ENCODE results near the gene CCDC92.

CCDC92 gene

DNA sequence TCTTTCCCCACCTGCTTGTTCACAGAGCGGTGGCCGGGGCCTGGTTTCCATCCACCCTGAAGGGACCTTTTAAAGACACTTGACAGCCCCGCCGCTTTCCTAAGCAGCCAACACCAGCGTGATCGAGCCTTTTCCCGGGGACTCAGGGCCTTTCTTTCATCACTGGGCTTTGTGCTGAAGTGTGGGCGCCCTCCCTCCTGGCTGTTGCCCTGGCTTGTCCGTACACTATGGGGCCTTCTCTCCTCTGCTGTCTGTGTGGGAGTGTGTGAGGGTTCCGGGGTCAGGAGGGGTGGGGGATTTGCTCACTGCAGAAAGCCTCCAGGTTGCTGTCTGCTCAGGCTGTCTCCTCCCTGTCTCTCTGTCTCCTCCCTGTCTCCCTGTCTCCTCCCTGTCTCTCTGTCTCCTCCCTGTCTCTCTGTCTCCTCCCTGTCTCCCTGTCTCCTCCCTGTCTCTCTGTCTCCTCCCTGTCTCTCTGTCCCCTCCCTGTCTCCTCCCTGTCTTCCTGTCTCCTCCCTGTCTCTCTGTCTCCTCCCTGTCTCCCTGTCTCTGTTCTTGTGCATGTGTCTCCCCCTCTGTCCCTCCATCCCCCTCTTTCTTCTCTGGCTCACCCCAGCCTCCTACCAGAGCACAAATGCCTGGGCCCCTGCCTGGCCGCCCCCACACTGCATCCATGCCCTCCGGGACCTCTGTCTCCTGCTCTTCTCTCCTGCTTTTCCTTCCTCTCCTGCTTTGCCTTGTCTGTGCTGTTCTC is 64.7 kb downstream of the CCDC92 start:
- no peak for FAIRE-seq

- FAIRE-seq, result no peak
These were observed 65.8 kb downstream of the CCDC92 start for GRCh38 chr12:123906711-123907420.

- FAIRE-seq, result peak; percentile 85
These were observed 67.2 kb downstream of the CCDC92 start for GRCh38 chr12:123905319-123905925.

DNA sequence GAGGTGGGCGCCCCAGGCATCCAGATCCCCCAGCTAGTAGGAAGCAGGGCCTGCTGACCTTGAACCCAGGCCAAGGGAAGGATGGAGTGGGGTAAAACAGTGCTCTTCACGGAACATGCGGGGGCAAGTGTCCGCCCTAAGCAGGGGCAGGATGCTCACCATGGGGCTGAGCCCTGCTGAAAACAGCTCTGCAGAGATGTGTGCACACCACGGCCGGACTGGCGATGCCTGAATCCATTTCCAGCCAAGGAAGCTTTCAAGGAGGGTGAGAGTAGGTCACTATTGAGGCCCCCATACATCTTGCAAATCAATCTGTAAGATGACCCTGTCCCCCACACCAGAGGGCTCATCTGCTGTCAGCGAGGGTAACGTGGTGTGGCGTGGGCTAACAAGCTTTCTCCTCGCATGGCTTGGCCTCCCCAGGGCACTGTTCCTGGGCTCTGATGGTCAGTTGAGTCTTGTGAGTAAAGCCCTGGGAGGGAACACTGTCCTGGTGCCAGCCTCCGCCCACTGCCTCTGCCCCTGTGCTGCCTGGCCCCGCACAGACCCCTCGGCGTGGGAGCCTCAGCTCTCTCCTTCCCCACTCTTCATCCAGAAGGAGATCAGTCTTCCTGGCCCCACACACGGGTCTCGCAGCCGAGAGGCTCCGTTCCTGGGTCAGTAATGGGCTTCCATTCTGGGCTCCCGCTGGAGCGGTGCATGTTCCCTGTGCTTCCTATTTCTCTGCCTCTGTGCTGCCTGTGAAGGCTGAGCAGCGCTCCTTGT is 69.1 kb downstream of the CCDC92 start:
- no peak for FAIRE-seq

DNA sequence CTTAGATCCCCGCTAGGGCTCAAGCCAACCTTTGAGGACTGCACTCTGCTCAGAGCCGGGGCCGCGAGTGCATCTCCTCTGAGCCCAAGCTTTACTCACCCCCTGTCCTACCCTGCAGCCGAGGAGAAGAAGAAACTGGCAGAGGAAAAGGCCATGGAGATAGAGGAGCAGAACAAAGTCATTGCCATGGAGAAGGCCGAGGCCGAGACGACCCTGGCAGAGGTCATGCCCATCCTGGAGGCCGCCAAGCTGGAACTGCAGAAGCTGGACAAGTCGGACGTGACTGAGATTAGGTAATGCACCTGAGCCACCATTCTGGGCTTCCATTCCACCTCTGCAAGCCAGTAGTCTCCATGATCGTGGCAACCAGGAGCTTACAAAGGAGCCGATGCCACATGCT is 69.8 kb downstream of the CCDC92 start:
- no peak for FAIRE-seq

GRCh38 chr12:123900871-123901376 is 71.7 kb downstream of the CCDC92 start:
- no peak for FAIRE-seq

DNA sequence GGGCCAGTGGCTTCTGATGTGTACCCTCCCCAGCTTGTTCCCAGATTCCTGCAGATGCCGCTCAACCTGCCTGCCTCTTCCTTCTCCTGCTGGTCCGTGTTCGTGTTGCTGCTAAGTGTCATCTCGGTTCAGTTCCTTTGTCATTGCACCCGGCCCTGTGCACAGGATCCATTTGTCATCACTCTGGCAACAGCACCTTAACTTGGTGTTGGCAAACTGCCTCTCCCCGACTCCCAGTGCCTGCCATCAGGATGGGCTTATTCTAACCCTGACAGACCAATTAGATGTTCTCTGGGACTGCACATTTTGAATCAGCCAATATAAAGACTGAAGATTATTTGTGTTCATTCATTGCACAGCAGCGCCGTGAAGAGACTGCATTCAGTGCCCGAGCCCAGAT is 73.3 kb downstream of the CCDC92 start:
- FAIRE-seq, result no peak

- FAIRE-seq, result no peak
These were observed 74.0 kb downstream of the CCDC92 start for GRCh38 chr12:123898673-123899072.

DNA sequence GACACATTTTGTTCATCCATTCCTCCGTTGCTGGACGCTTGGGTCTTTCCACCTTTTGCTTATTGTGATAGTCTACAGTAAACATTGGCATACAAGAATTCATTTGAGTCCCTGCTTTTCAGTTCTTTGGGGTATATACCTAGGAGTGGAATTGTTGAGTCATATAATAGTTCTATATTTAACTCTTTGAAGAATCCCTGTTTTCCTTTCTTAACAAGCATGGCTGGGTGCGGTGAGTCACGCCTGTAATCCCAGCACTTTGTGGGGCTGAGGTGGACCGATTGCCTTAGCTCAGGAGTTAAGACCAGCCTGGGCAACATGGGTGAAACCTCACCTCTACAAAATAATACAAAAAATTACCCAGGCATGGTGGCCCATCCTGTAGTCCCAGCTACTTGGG is 75.4 kb downstream of the CCDC92 start:
- FAIRE-seq, result no peak

- no peak for FAIRE-seq
These were observed 75.9 kb downstream of the CCDC92 start for GRCh38 chr12:123896767-123897166.

DNA sequence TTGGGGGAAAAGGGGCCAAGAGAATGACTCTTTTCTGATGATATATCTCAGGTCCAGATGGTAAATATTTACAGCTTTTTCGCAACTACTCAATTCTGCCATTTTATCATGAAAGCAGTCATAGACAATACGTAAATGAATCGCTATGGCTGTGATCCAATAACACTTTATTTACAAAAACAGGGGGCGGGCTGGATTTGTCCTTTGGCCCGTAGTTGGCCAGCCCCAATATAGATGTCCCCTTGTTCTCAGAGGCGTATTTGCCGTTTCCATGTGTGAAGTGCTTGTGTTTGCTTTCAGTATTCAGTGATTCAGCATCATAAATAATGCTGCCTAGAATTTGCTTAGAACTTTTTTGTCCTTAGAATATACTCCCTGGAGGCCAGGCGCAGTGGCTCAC is 77.2 kb downstream of the CCDC92 start:
- FAIRE-seq, result no peak

DNA sequence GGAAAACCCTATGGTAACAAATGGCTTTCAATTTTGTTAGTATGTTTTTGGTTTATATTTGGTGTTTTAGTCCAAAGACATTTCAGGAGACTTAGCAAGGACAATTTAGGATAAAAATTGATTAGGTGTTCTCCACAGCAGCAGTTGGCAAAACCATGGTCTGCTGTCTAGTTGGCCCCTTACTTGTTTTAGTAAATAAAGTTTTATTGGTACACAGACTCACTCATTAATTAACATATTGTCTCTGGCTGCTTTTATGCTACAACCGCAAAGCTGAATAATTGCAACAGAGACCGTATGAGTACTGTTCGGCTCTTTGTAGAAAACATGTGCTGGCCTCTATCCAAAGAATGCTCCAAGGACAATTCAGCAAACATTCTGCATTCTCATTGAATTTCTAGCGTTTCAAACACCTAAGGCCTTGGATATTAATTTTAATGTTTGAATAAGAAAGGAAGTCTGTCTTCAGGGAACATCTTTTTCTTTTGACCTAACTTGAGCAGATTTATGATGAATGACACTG is 77.7 kb downstream of the CCDC92 start:
- no peak for FAIRE-seq

GRCh38 chr12:123893276-123893675 is 79.4 kb downstream of the CCDC92 start:
- no peak for FAIRE-seq

GRCh38 chr12:123892853-123893252 is 79.8 kb downstream of the CCDC92 start:
- no peak for FAIRE-seq

- FAIRE-seq, result no peak
These were observed 80.5 kb downstream of the CCDC92 start for GRCh38 chr12:123892180-123892559.

GRCh38 chr12:123891516-123892179 is 81.0 kb downstream of the CCDC92 start:
- FAIRE-seq, result no peak

DNA sequence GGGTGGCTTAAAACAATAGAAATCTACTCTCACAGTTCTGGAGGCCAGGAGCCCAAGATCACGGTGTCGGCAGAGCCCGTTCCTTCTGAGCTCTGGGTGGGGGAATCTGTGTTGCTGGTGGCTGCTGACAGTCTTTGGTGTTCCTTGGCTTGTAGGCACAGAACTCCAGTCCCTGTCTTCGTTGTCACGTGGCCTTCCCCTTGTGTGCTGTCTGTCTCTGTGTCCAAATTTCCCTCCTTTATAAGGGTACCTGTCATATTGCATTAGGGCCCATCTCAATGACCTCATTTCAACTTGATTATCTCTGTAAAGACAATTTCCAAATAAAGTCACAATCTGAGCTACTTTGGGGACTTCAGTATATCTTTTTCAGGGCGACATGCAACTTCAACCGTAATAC is 81.6 kb downstream of the CCDC92 start:
- no peak for FAIRE-seq

GRCh38 chr12:123890536-123890902 is 82.1 kb downstream of the CCDC92 start:
- no peak for FAIRE-seq

GRCh38 chr12:123889848-123890535 is 82.6 kb downstream of the CCDC92 start:
- no peak for FAIRE-seq

GRCh38 chr12:123888989-123889388 is 83.6 kb downstream of the CCDC92 start:
- no peak for FAIRE-seq

GRCh38 chr12:123886931-123887582 is 85.6 kb downstream of the CCDC92 start:
- FAIRE-seq, result no peak
